HTR-8/SVneo (cell line): ENCODE data around the gene KNSTRN.

ENCODE experiments used
- DNase-seq: peaks from one replicate; pipeline ENCODE4 v3.0.0; 2011; ENCODE audit warnings: low spot score, mixed read lengths; ENCODE audit not compliant: insufficient read length
- FAIRE-seq: peaks from 2 replicates; lab custom pipeline; 2011; peaks lifted over from hg19 to GRCh38; lab: Jason Lieb, UNC

The KNSTRN gene

GRCh38 chr15:40424483-40425115 lies 42.1 kb downstream of the KNSTRN start:
- FAIRE-seq (no peak), DNase-seq (no peak)

- no peak for FAIRE-seq
- DNase-seq, result no peak
Observed at GRCh38 chr15:40425681-40426080, 43.2 kb downstream of the KNSTRN start.

- FAIRE-seq (no peak), DNase-seq (no peak)
Observed at GRCh38 chr15:40427188-40427587, 44.7 kb downstream of the KNSTRN start.

GRCh38 chr15:40428185-40428584 lies 45.7 kb downstream of the KNSTRN start:
- DNase-seq (no peak), FAIRE-seq (no peak)

GRCh38 chr15:40429068-40429710 lies 46.7 kb downstream of the KNSTRN start:
- DNase-seq, result no peak
- FAIRE-seq, result no peak

- DNase-seq, result no peak
- no peak for FAIRE-seq
Observed at GRCh38 chr15:40430271-40430805, 47.8 kb downstream of the KNSTRN start.

GRCh38 chr15:40435023-40435709 lies 52.6 kb downstream of the KNSTRN start:
- DNase-seq, result no peak
- no peak for FAIRE-seq

- no peak for FAIRE-seq
Observed at GRCh38 chr15:40435710-40436089, 53.2 kb downstream of the KNSTRN start.

GRCh38 chr15:40436116-40436891 lies 53.8 kb downstream of the KNSTRN start:
- DNase-seq, result no peak
- FAIRE-seq, result no peak

More at GRCh38 chr15:40435710-40436089, 53.2 kb downstream of the KNSTRN start:
- no peak for DNase-seq

GRCh38 chr15:40436892-40437751 lies 54.6 kb downstream of the KNSTRN start:
- no peak for FAIRE-seq
- no peak for DNase-seq

- DNase-seq, result no peak
- no peak for FAIRE-seq
Observed at GRCh38 chr15:40437752-40438687, 55.5 kb downstream of the KNSTRN start.

- DNase-seq, result no peak
- FAIRE-seq, result no peak
Observed at GRCh38 chr15:40438712-40439111, 56.2 kb downstream of the KNSTRN start.

GRCh38 chr15:40439461-40439959 lies 57.0 kb downstream of the KNSTRN start:
- no peak for DNase-seq
- FAIRE-seq, result no peak

GRCh38 chr15:40439960-40440742 lies 57.6 kb downstream of the KNSTRN start:
- DNase-seq, result no peak
- FAIRE-seq, result no peak

GRCh38 chr15:40440743-40441564 lies 58.4 kb downstream of the KNSTRN start, which contains the start of gene BAHD1:
Gene BAHD1, plus strand, starts transcription at chr15:40440953. Its CDS starts 17,512 bp downstream, at chr15:40458465.
- no peak for FAIRE-seq
- peak; percentile 98 for DNase-seq
